SK-N-SH (cell line): ENCODE data around the gene TRIM62. TPM values are rescaled to one million over a fixed set of nuclear protein-coding genes. Genes with fewer than 3 reads are reported as not detected.

Experiments
- CTCF ChIA-PET: fragments of 300-600, 350-600 bp; formaldehyde crosslinking; extraction: SDS; loops from one replicate; lab custom pipeline; 2021; lab: Yijun Ruan, JAX
- POLR2A ChIA-PET: fragments of 350-600 bp; sonication (Branson Sonifier 250); formaldehyde crosslinking; extraction: SDS; loops from one replicate; lab custom pipeline; 2020; ENCODE audit warnings: antibody characterized with exemption, inconsistent platforms; lab: Yijun Ruan, JAX
- DNase-seq: peaks from one replicate; pipeline ENCODE4 v3.0.0; 2012
- H2AFZ ChIP-seq: fragments of 200-600 bp; sonication (generic); 2 replicates; pipeline ENCODE4 v1.8.1; 2016; ENCODE audit warnings: antibody characterized with exemption, mild to moderate bottlenecking, low read depth
- H3F3A ChIP-seq: fragments of 200-600 bp; sonication (generic); replicated peaks from 2 replicates; pipeline ENCODE3; 2016; ENCODE audit warnings: antibody characterized with exemption, mild to moderate bottlenecking; ENCODE audit not compliant: insufficient read depth
- H3K27ac ChIP-seq, 2 experiments: fragments of 200-500 bp in 1 of 2; fragments of 200-600 bp in 1 of 2; sonication (Bioruptor generic) in 1 of 2; sonication (generic), shearing (Covaris generic) in 1 of 2; 2 replicates each; pipeline versions ENCODE4 v1.5.1 to v1.6.1; 2014 to 2016; ENCODE audit warnings: low read depth in 2 of 2, inconsistent platforms in 1 of 2, low read length in 1 of 2, mild to moderate bottlenecking in 1 of 2, mixed read lengths in 1 of 2
- H3K27me3 ChIP-seq: fragments of 200-600 bp; sonication (generic), shearing (Covaris generic); 2 replicates; pipeline ENCODE4 v1.6.1; 2016; ENCODE audit warnings: mixed run types; ENCODE audit not compliant: insufficient read depth
- H3K36me3 ChIP-seq, 2 experiments: fragments of 200-500 bp in 1 of 2; fragments of 200-600 bp in 1 of 2; sonication (Bioruptor generic) in 1 of 2; sonication (generic) in 1 of 2; replicated peaks in 1 of 2; 2 replicates each; pipeline versions ENCODE3 to v1.5.1; 2014 to 2016; ENCODE audit warnings: low read length in 1 of 2, mild to moderate bottlenecking in 1 of 2; ENCODE audit not compliant: insufficient read depth in 2 of 2, control insufficient read depth in 1 of 2
- H3K4me1 ChIP-seq, 2 experiments: fragments of 200-500 bp in 1 of 2; fragments of 200-600 bp in 1 of 2; sonication (Bioruptor generic) in 1 of 2; sonication (generic), shearing (Covaris generic) in 1 of 2; 2 replicates each; pipeline versions ENCODE4 v1.5.1 to v1.6.1; 2014 to 2016; ENCODE audit warnings: low read depth in 1 of 2, low read length in 1 of 2, mixed run types in 1 of 2; ENCODE audit not compliant: insufficient read depth in 2 of 2, control insufficient read depth in 1 of 2
- H3K4me2 ChIP-seq: fragments of 200-600 bp; sonication (generic), shearing (Covaris generic); 2 replicates; pipeline ENCODE4 v1.6.1; 2017; ENCODE audit warnings: mixed run types
- H3K4me3 ChIP-seq, 2 experiments: fragments of 200-500 bp in 1 of 2; fragments of 200-600 bp in 1 of 2; sonication (Bioruptor generic) in 1 of 2; sonication (generic), shearing (Covaris generic) in 1 of 2; 2 replicates each; pipeline versions ENCODE4 v1.5.1 to v1.8.1; 2014 to 2016; ENCODE audit warnings: low read depth in 2 of 2, inconsistent platforms in 1 of 2, low read length in 1 of 2, mild to moderate bottlenecking in 1 of 2, mixed read lengths in 1 of 2, moderate library complexity in 1 of 2
- H3K79me2 ChIP-seq: fragments of 200-600 bp; sonication (generic); 2 replicates; pipeline ENCODE4 v1.8.1; 2017; ENCODE audit warnings: mild to moderate bottlenecking; ENCODE audit not compliant: insufficient read depth
- H3K9ac ChIP-seq: fragments of 200-600 bp; sonication (generic); 2 replicates; pipeline ENCODE4 v1.6.1; 2017; ENCODE audit warnings: mixed run types
- H3K9me2 ChIP-seq: fragments of 200-600 bp; sonication (generic); 2 replicates; pipeline ENCODE4 v1.6.1; 2017; ENCODE audit warnings: mixed run types
- H3K9me3 ChIP-seq: fragments of 200-600 bp; sonication (generic); 2 replicates; pipeline ENCODE4 v1.6.1; 2017; ENCODE audit warnings: mixed run types, mild to moderate bottlenecking, moderate library complexity
- H4K20me1 ChIP-seq: fragments of 200-600 bp; sonication (generic); 2 replicates; pipeline ENCODE4 v1.6.1; 2017; ENCODE audit warnings: mild to moderate bottlenecking, mixed run types; ENCODE audit not compliant: insufficient read depth
- CHD2 ChIP-seq: fragments of 150-350 bp; IDR thresholded peaks from 2 replicates; pipeline ENCODE4 v1.6.1; 2018; ENCODE audit warnings: low read length; ENCODE audit not compliant: partially characterized antibody
- ELF1 ChIP-seq: IDR thresholded peaks from 2 replicates; pipeline ENCODE4 v1.4.0; 2012
- EZH2phosphoT487 ChIP-seq: fragments of 200-600 bp; sonication (generic); IDR thresholded peaks from 2 replicates; pipeline ENCODE4 v1.6.1; 2017; ENCODE audit warnings: low read depth, mixed run types, mild to moderate bottlenecking, antibody characterized with exemption, moderate library complexity, borderline replicate concordance
- FOSL2 ChIP-seq: IDR thresholded peaks from 2 replicates; pipeline ENCODE4 v1.4.0; 2012; ENCODE audit warnings: low read depth, mild to moderate bottlenecking, moderate library complexity, borderline replicate concordance
- GABPA ChIP-seq: IDR thresholded peaks from 2 replicates; pipeline ENCODE4 v1.4.0; 2012; ENCODE audit warnings: low read depth, mild to moderate bottlenecking
- GATA2 ChIP-seq: sonication (generic); formaldehyde crosslinking; IDR thresholded peaks from 2 replicates; pipeline ENCODE4 v1.5.0; 2020; ENCODE audit warnings: mild to moderate bottlenecking, missing genetic modification reagents
- MAX ChIP-seq: IDR thresholded peaks from 2 replicates; pipeline ENCODE4 v1.4.0; 2012; ENCODE audit warnings: low read depth
- MXI1 ChIP-seq: IDR thresholded peaks from 2 replicates; pipeline ENCODE4 v1.6.1; 2012; ENCODE audit warnings: mild to moderate bottlenecking, low read depth, low read length, improper control_type of control experiment
- NFIC ChIP-seq: IDR thresholded peaks from 2 replicates; pipeline ENCODE4 v1.4.0; 2012; ENCODE audit warnings: borderline replicate concordance
- NRF1 ChIP-seq: IDR thresholded peaks from 2 replicates; pipeline ENCODE4 v1.6.1; 2012; ENCODE audit warnings: low read depth, mild to moderate bottlenecking, low read length
- PBX3 ChIP-seq: IDR thresholded peaks from 2 replicates; pipeline ENCODE4; 2012
- RAD21 ChIP-seq: IDR thresholded peaks from 2 replicates; pipeline ENCODE4 v1.6.1; 2012; ENCODE audit warnings: mild to moderate bottlenecking, low read length
- RCOR1 ChIP-seq: fragments of 150-350 bp; IDR thresholded peaks from 2 replicates; pipeline ENCODE4 v1.6.1; 2017; ENCODE audit warnings: antibody characterized with exemption, low read length
- RXRA ChIP-seq: IDR thresholded peaks from 2 replicates; pipeline ENCODE4 v1.4.0; 2012; ENCODE audit warnings: low read depth, mild to moderate bottlenecking, borderline replicate concordance
- SIN3A ChIP-seq: IDR thresholded peaks from 2 replicates; pipeline ENCODE4 v1.6.1; 2012; ENCODE audit warnings: low read depth, mild to moderate bottlenecking, low read length, moderate library complexity, borderline replicate concordance
- TEAD4 ChIP-seq: IDR thresholded peaks from 2 replicates; pipeline ENCODE4 v1.4.0; 2012; ENCODE audit warnings: mild to moderate bottlenecking, borderline replicate concordance; ENCODE audit not compliant: insufficient read depth
- ZBTB33 ChIP-seq: IDR thresholded peaks from 2 replicates; pipeline ENCODE4 v1.4.0; 2012; ENCODE audit warnings: low read depth, borderline replicate concordance
- WGBS: methylation state at CpG from one replicate; pipeline ENCODE4 v1.1.6; 2017; ENCODE audit warnings: low lambda C conversion rate; 5-methylcytosine and 5-hydroxymethylcytosine counted together
- polyA plus RNA-seq, 3 experiments: library from polyadenylated mRNA; depleted of rRNA; stranded (reverse); fragments of >200 nt; gene quantifications; 2 replicates each; pipeline ENCODE4 v1.2.3, GENCODE V29; 2012

TRIM62 gene
- polyA plus RNA-seq, 1 of the 3 experiments (the other 2 are of a cell fraction) = 4.4 TPM

GRCh38 chr1:33158366-33158765 is 23.5 kb downstream of the TRIM62 start:
- Histone ChIP-seq H3K4me1 (peaks cover 6 to 22% of the 10 kb centered on the region in 2 experiments; a peak in 3 of 4 replicates), H3F3A (no peaks in the 10 kb centered on the region), H2AFZ (no peak overlapping the region), H4K20me1 (no peaks in the 10 kb centered on the region), H3K79me2 (no peaks in the 10 kb centered on the region), H3K27ac (no peak overlapping the region), H3K9ac (no peak overlapping the region), H3K9me3 (no peaks in the 10 kb centered on the region), H3K4me2 (no peak overlapping the region), H3K9me2 (no peaks in the 10 kb centered on the region), H3K4me3 (no peak overlapping the region), H3K27me3 (no peaks in the 10 kb centered on the region), H3K36me3 (peaks cover 4 to 8% of the 10 kb centered on the region in 2 experiments)
- no peak for DNase-seq
- no peak for TF ChIP-seq GABPA
- ChIA-PET CTCF (no interaction called here), POLR2A (no interaction called here)
- WGBS = 100% methylated on average over 3 of the region's 3 CpGs

- peaks cover 4 to 8% of the 10 kb centered on the region in 2 experiments for H3K36me3 ChIP-seq
- no peak overlapping the region for H3K27ac ChIP-seq
- ChIA-PET POLR2A (no interaction called here), CTCF (no interaction called here)
- no peaks in the 10 kb centered on the region for H3F3A ChIP-seq
- H3K27me3 ChIP-seq = no peaks in the 10 kb centered on the region
- DNase-seq = no peak
- H3K9me3 ChIP-seq = no peaks in the 10 kb centered on the region
- H4K20me1 ChIP-seq = no peaks in the 10 kb centered on the region
- H3K4me1 ChIP-seq = peaks cover 6 to 31% of the 10 kb centered on the region in 2 experiments; a peak in 3 of 4 replicates
- H2AFZ ChIP-seq = no peak overlapping the region
- H3K79me2 ChIP-seq = no peaks in the 10 kb centered on the region
- H3K4me2 ChIP-seq = no peak overlapping the region
- H3K9me2 ChIP-seq = no peaks in the 10 kb centered on the region
- TF ChIP-seq PBX3 (no peak), RXRA (no peak), EZH2phosphoT487 (no peak), FOSL2 (no peak), CHD2 (no peak), SIN3A (no peak), MAX (no peak)
- H3K4me3 ChIP-seq = no peak overlapping the region
- 83% methylated on average over 4 of the region's 4 CpGs for WGBS
- H3K9ac ChIP-seq = no peak overlapping the region
Measured at GRCh38 chr1:33157131-33157530, 24.7 kb downstream of the TRIM62 start.

GRCh38 chr1:33155877-33156538 is 25.8 kb downstream of the TRIM62 start:
- Histone ChIP-seq H4K20me1 (no peaks in the 10 kb centered on the region), H2AFZ (no peak overlapping the region), H3K9ac (no peak overlapping the region), H3K4me2 (no peak overlapping the region), H3K9me2 (no peaks in the 10 kb centered on the region), H3F3A (no peaks in the 10 kb centered on the region), H3K27me3 (no peaks in the 10 kb centered on the region), H3K36me3 (peaks cover 4 to 13% of the 10 kb centered on the region in 2 experiments), H3K9me3 (no peaks in the 10 kb centered on the region), H3K4me1 (peaks cover 3 to 23% of the 10 kb centered on the region in 2 experiments; a peak in 3 of 4 replicates), H3K79me2 (no peaks in the 10 kb centered on the region), H3K27ac (no peak overlapping the region)
- WGBS = 86% methylated on average over 4 of the region's 4 CpGs
- POLR2A ChIA-PET = no interaction called here
- DNase-seq = no peak
- CTCF ChIA-PET = no interaction called here
- TF ChIP-seq RCOR1 (no peak), MXI1 (no peak), ELF1 (no peak), NRF1 (no peak), RXRA (no peak), TEAD4 (no peak), FOSL2 (no peak), RAD21 (no peak), ZBTB33 (no peak), NFIC (no peak), GATA2 (CRISPR knock-in tag) (no peak), GABPA (no peak)
- TF ChIP-seq, all 33 proteins: peak for 0
- H3K4me3 ChIP-seq = no peak overlapping the region
